IMR-90 (cell line): ENCODE measurements around the gene HAAO. TPM values are rescaled to one million over a fixed set of nuclear protein-coding genes. Genes with fewer than 3 reads are reported as not detected.

Experiments
- ATAC-seq: fragments of 200-7000 bp; cut with Tn5 transposase; 2 replicates; pipeline ENCODE4 v1.9.1; 2020; ENCODE audit warnings: low read depth, mild to moderate bottlenecking, moderate library complexity
- BruUV-seq: library from RNA; stranded (reverse); fragments of 400-500 nt; replicated peaks from 2 replicates; lab custom pipeline; 2021; lab: Mats Ljungman, UMichigan
- CTCF ChIA-PET: fragments of 300-600 bp; formaldehyde crosslinking; extraction: SDS; loops from one replicate; lab custom pipeline; 2021; ENCODE audit warnings: antibody characterized with exemption; lab: Yijun Ruan, JAX
- POLR2A ChIA-PET: fragments of 300-600 bp; sonication (Branson Sonifier 250); formaldehyde crosslinking; loops from one replicate; lab custom pipeline; 2022; ENCODE audit warnings: antibody characterized with exemption; ENCODE audit not compliant: unreplicated experiment; lab: Charles Lee
- DNase-seq: peaks from one replicate; pipeline ENCODE4 v3.0.0; 2013
- H2AFZ ChIP-seq: replicated peaks from 2 replicates; pipeline ENCODE3; 2013; ENCODE audit warnings: low read length, mild to moderate bottlenecking; ENCODE audit not compliant: poor library complexity
- H2AK5ac ChIP-seq: 2 replicates; pipeline ENCODE4 v1.6.1; 2013; ENCODE audit warnings: low read depth, low read length, inconsistent platforms
- H2AK9ac ChIP-seq: replicated peaks from 2 replicates; pipeline ENCODE3; 2013; ENCODE audit warnings: mild to moderate bottlenecking, low read depth, low read length, moderate library complexity; ENCODE audit not compliant: poor library complexity
- H2BK120ac ChIP-seq: 2 replicates; pipeline ENCODE4 v1.6.1; 2013; ENCODE audit warnings: low read depth, low read length, inconsistent platforms
- H2BK15ac ChIP-seq: 3 replicates; pipeline ENCODE4 v1.6.1; 2013; ENCODE audit warnings: low read depth, low read length, inconsistent platforms
- H2BK20ac ChIP-seq: 2 replicates; pipeline ENCODE4 v1.6.1; 2013; ENCODE audit warnings: low read depth, mild to moderate bottlenecking, inconsistent platforms, low read length, moderate library complexity
- H2BK5ac ChIP-seq: 2 replicates; pipeline ENCODE4 v1.6.1; 2013; ENCODE audit warnings: mild to moderate bottlenecking, low read depth, low read length, inconsistent platforms; ENCODE audit not compliant: poor library complexity, severe bottlenecking
- H3K14ac ChIP-seq: replicated peaks from 2 replicates; pipeline ENCODE4 v1.6.1; 2013; ENCODE audit warnings: low read depth, low read length, inconsistent platforms
- H3K18ac ChIP-seq: 2 replicates; pipeline ENCODE4 v1.6.1; 2013; ENCODE audit warnings: low read depth, low read length, control low read depth
- H3K23ac ChIP-seq: 2 replicates; pipeline ENCODE4 v1.6.1; 2013; ENCODE audit warnings: low read depth, low read length, inconsistent platforms
- H3K27ac ChIP-seq: 2 replicates; pipeline ENCODE4 v1.5.1; 2013; ENCODE audit warnings: mild to moderate bottlenecking, control low read depth, low read length; ENCODE audit not compliant: insufficient read depth
- H3K27me3 ChIP-seq: 2 replicates; pipeline ENCODE4 v1.6.1; 2013; ENCODE audit warnings: low read length; ENCODE audit not compliant: control insufficient read depth, insufficient read depth
- H3K36me3 ChIP-seq: 2 replicates; pipeline ENCODE4 v1.6.1; 2013; ENCODE audit warnings: low read length, mixed read lengths; ENCODE audit not compliant: control insufficient read depth, insufficient read depth
- H3K4ac ChIP-seq: 2 replicates; pipeline ENCODE4 v1.6.1; 2013; ENCODE audit warnings: low read depth, low read length, inconsistent platforms
- H3K4me1 ChIP-seq: 2 replicates; pipeline ENCODE4 v1.6.1; 2013; ENCODE audit warnings: low read length, mixed read lengths; ENCODE audit not compliant: control insufficient read depth, insufficient read depth
- H3K4me2 ChIP-seq: 2 replicates; pipeline ENCODE4 v1.6.1; 2013; ENCODE audit warnings: low read depth, mild to moderate bottlenecking, control low read depth, low read length, moderate library complexity
- H3K4me3 ChIP-seq: 2 replicates; pipeline ENCODE4 v1.5.1; 2013; ENCODE audit warnings: low read depth, mild to moderate bottlenecking, control low read depth, low read length, moderate library complexity; ENCODE audit not compliant: insufficient read depth
- H3K56ac ChIP-seq: 2 replicates; pipeline ENCODE4 v1.6.1; 2013; ENCODE audit warnings: low read length, inconsistent platforms; ENCODE audit not compliant: insufficient read depth; ENCODE audit errors: extremely low read depth
- H3K79me1 ChIP-seq, 2 experiments: 2 replicates each; pipeline ENCODE4 v1.6.1; 2013; ENCODE audit warnings: low read length in 2 of 2, inconsistent platforms in 1 of 2, low read depth in 1 of 2
- H3K9ac ChIP-seq: 2 replicates; pipeline ENCODE4 v1.6.1; 2013; ENCODE audit warnings: low read depth, low read length, control low read depth
- H3K9me1 ChIP-seq: 2 replicates; pipeline ENCODE4 v1.6.1; 2013; ENCODE audit warnings: low read length, inconsistent platforms; ENCODE audit not compliant: insufficient read depth
- H3K9me3 ChIP-seq: 2 replicates; pipeline ENCODE4 v1.6.1; 2013; ENCODE audit warnings: low read length; ENCODE audit not compliant: control insufficient read depth, insufficient read depth
- H4K20me1 ChIP-seq: 2 replicates; pipeline ENCODE4 v1.6.1; 2013; ENCODE audit warnings: low read length, inconsistent platforms; ENCODE audit not compliant: insufficient read depth
- H4K5ac ChIP-seq: 2 replicates; pipeline ENCODE4 v1.6.1; 2013; ENCODE audit warnings: mild to moderate bottlenecking, low read depth, low read length, control low read depth
- H4K8ac ChIP-seq, 2 experiments: 2 replicates each; pipeline ENCODE4 v1.6.1; 2013; ENCODE audit warnings: low read depth in 2 of 2, low read length in 2 of 2, control low read depth in 1 of 2, inconsistent platforms in 1 of 2
- H4K91ac ChIP-seq: 2 replicates; pipeline ENCODE4 v1.6.1; 2013; ENCODE audit warnings: low read depth, low read length, inconsistent platforms; ENCODE audit not compliant: insufficient read depth
- BHLHE40 ChIP-seq: fragments of 150-350 bp; IDR thresholded peaks from 2 replicates; pipeline ENCODE4 v1.6.1; 2016; ENCODE audit warnings: mild to moderate bottlenecking, low read depth, low read length
- CEBPB ChIP-seq: IDR thresholded peaks from 2 replicates; pipeline ENCODE4 v1.6.1; 2012; ENCODE audit warnings: low read depth, low read length, improper control_type of control experiment
- CHD1 ChIP-seq: IDR thresholded peaks from 2 replicates; pipeline ENCODE4 v1.6.1; 2012; ENCODE audit warnings: low read depth, low read length, improper control_type of control experiment
- CTCF ChIP-seq: conservative IDR thresholded peaks from 2 replicates; pipeline ENCODE4 v1.5.1; 2012; ENCODE audit warnings: mild to moderate bottlenecking, low read depth, low read length, improper control_type of control experiment
- ELK1 ChIP-seq: fragments of 150-350 bp; IDR thresholded peaks from 2 replicates; pipeline ENCODE4 v1.6.1; 2016; ENCODE audit warnings: low read depth, mild to moderate bottlenecking, low read length, moderate library complexity, borderline replicate concordance
- FOS ChIP-seq: fragments of 150-350 bp; IDR thresholded peaks from 2 replicates; pipeline ENCODE4 v1.6.1; 2016; ENCODE audit warnings: low read depth, low read length
- MAFK ChIP-seq: IDR thresholded peaks from 2 replicates; pipeline ENCODE4 v1.6.1; 2012; ENCODE audit warnings: low read depth, low read length, improper control_type of control experiment
- MAZ ChIP-seq: IDR thresholded peaks from 2 replicates; pipeline ENCODE4 v1.6.1; 2012; ENCODE audit warnings: low read depth, mild to moderate bottlenecking, low read length, improper control_type of control experiment, moderate library complexity, borderline replicate concordance
- MXI1 ChIP-seq: IDR thresholded peaks from 2 replicates; pipeline ENCODE4 v1.6.1; 2012; ENCODE audit warnings: low read depth, mild to moderate bottlenecking, low read length, moderate library complexity, borderline replicate concordance
- NFE2L2 ChIP-seq: fragments of 150-350 bp; IDR thresholded peaks from 2 replicates; pipeline ENCODE4 v1.6.1; 2016; ENCODE audit warnings: low read depth, mild to moderate bottlenecking, low read length
- POLR2A ChIP-seq: IDR thresholded peaks from 2 replicates; pipeline ENCODE4 v1.6.1; 2012; ENCODE audit warnings: mild to moderate bottlenecking, low read depth, low read length
- RAD21 ChIP-seq: IDR thresholded peaks from 2 replicates; pipeline ENCODE4 v1.6.1; 2012; ENCODE audit warnings: low read length, improper control_type of control experiment
- RCOR1 ChIP-seq: IDR thresholded peaks from 2 replicates; pipeline ENCODE4 v1.6.1; 2012; ENCODE audit warnings: mild to moderate bottlenecking, low read length, improper control_type of control experiment; ENCODE audit not compliant: insufficient replicate concordance
- RFX5 ChIP-seq: IDR thresholded peaks from 2 replicates; pipeline ENCODE4 v1.8.0; 2012; ENCODE audit warnings: low read depth, mild to moderate bottlenecking, low read length, moderate library complexity
- SMC3 ChIP-seq: fragments of 150-350 bp; IDR thresholded peaks from 2 replicates; pipeline ENCODE4 v1.6.1; 2016; ENCODE audit warnings: low read depth, mild to moderate bottlenecking, antibody characterized with exemption, low read length, moderate library complexity
- USF2 ChIP-seq: fragments of 150-350 bp; IDR thresholded peaks from 2 replicates; pipeline ENCODE4 v1.6.1; 2017; ENCODE audit warnings: mild to moderate bottlenecking, antibody characterized with exemption, low read length, low read depth
- WGBS, 2 experiments: methylation state at CpG; one replicate each; pipeline versions ENCODE4 v1.1.5 to v1.1.7; 2013; ENCODE audit warnings: missing lambda C conversion rate in 2 of 2; ENCODE audit not compliant: insufficient read length in 1 of 2; ENCODE audit errors: extremely low coverage in 2 of 2; 5-methylcytosine and 5-hydroxymethylcytosine counted together
- dilution Hi-C: fragments of 300-500 bp; cut with HindIII; formaldehyde crosslinking; loops from one replicate; pipeline ENCODE4 v1.14.3; 2018; ENCODE audit warnings: low sequenced_read_pairs; ENCODE audit not compliant: unreplicated experiment
- in situ Hi-C: fragments of 300-500 bp; cut with MboI; formaldehyde crosslinking; loops from 3 replicates; pipeline ENCODE4 v1.14.3; 2019; ENCODE audit warnings: low sequenced_read_pairs, inconsistent platforms, mixed read lengths
- intact Hi-C: fragments of 100-400 bp; cut with micrococcal nuclease; formaldehyde crosslinking; loops from 2 replicates; pipeline ENCODE4 v1.10.0; 2022
- polyA plus RNA-seq, 3 experiments: library from polyadenylated mRNA; depleted of rRNA; stranded (reverse); fragments of >200 nt; gene quantifications; 2 replicates each; pipeline ENCODE4 v1.2.3, GENCODE V29; 2012; ENCODE audit warnings: low replicate concordance in 1 of 3
- total RNA-seq: library from RNA; depleted of rRNA; stranded (reverse); fragments of >200 nt; gene quantifications from 2 replicates; pipeline ENCODE4 v1.2.3, GENCODE V29; 2012

The HAAO gene
- total and polyA plus RNA-seq, 2 of the 4 experiments (the other 2 are of a cell fraction), result 0.05 to 0.18 TPM

- H3K4me3 ChIP-seq, result no peak overlapping the region
- no peak overlapping the region for H3K9ac ChIP-seq
- H3K36me3 ChIP-seq, result no peaks in the 10 kb centered on the region; the same call in 1 of the 2 replicates
- H2BK15ac ChIP-seq, result no peak overlapping the region
- in situ Hi-C loops, result no loop called here
- DNase-seq, result no peak
- H3K79me1 ChIP-seq, result no peaks in the 10 kb centered on the region
- no peaks in the 10 kb centered on the region for H3K9me3 ChIP-seq
- no peak overlapping the region for H4K8ac ChIP-seq
- H2AFZ ChIP-seq, result no peak overlapping the region
- peaks cover 6% of the 10 kb centered on the region; the same call in 1 of the 2 replicates for H3K9me1 ChIP-seq
- H2AK5ac ChIP-seq, result no peak overlapping the region
- TF ChIP-seq CTCF (no peak), POLR2A (no peak), CHD1 (no peak), RFX5 (no peak), NFE2L2 (no peak), MXI1 (no peak), USF2 (no peak), RCOR1 (no peak), SMC3 (no peak), MAFK (no peak), MAZ (no peak), ELK1 (no peak), CEBPB (no peak), RAD21 (no peak), FOS (no peak), BHLHE40 (no peak)
- H3K27me3 ChIP-seq, result no peaks in the 10 kb centered on the region; the same call in 1 of the 2 replicates
- no peak overlapping the region for H3K4me2 ChIP-seq
- intact Hi-C loops, result no loop called here
- no peak overlapping the region for H3K56ac ChIP-seq
- no peak overlapping the region for H2AK9ac ChIP-seq
- 83% methylated on average over 3 of the region's 9 CpGs; no CpG with 5 or more reads in 1 of the 2 experiments for WGBS, 2 experiments
- no TSS peak for BruUV-seq
- no peak overlapping the region for H3K18ac ChIP-seq
- H2BK20ac ChIP-seq, result no peak overlapping the region
- no peak overlapping the region for H3K4ac ChIP-seq
- H4K20me1 ChIP-seq, result no peaks in the 10 kb centered on the region
- H4K5ac ChIP-seq, result no peak overlapping the region
- ChIA-PET POLR2A (no interaction called here), CTCF (no interaction called here)
- dilution Hi-C loops, result no loop called here
- no peak overlapping the region for H2BK120ac ChIP-seq
- H3K4me1 ChIP-seq, result no peaks in the 10 kb centered on the region
- H4K91ac ChIP-seq, result no peak overlapping the region
- no peak overlapping the region for H2BK5ac ChIP-seq
- no peak for ATAC-seq
- no peak overlapping the region for H3K27ac ChIP-seq
- no peak overlapping the region for H3K14ac ChIP-seq
- no peak overlapping the region for H3K23ac ChIP-seq
These were observed 30.8 kb downstream of the HAAO start for GRCh38 chr2:42761554-42761953.
